A549 (cell line): ENCODE results near the gene FOS. TPM values are rescaled to one million over a fixed set of nuclear protein-coding genes. Genes with fewer than 3 reads are reported as not detected.
"Not testable (repeated sequence)": the region's sequence is repeated elsewhere in the genome, so short reads cannot be mapped to it uniquely, and the experiment has no call there.

ENCODE experiments used
- ATAC-seq, 2 experiments: fragments of 200-7000 bp in 1 of 2; fragments of >200 bp in 1 of 2; cut with Nextera tagmentation in 1 of 2; cut with Tn5 transposase in 1 of 2; 3 replicates each; pipeline versions ENCODE4 v1.8.0 to v1.9.1; 2018 to 2020; ENCODE audit warnings: mild to moderate bottlenecking in 1 of 2, moderate library complexity in 1 of 2
- CTCF ChIA-PET: fragments of 300-600 bp; sonication (Branson Sonifier 250); formaldehyde crosslinking; extraction: SDS; loops from one replicate; lab custom pipeline; 2021; ENCODE audit warnings: antibody characterized with exemption, inconsistent platforms; lab: Yijun Ruan, JAX
- POLR2A ChIA-PET: fragments of 350-600 bp; formaldehyde crosslinking; extraction: SDS; loops from one replicate; lab custom pipeline; 2021; ENCODE audit warnings: antibody characterized with exemption, inconsistent platforms; lab: Yijun Ruan, JAX
- DNase-seq, 2 experiments: peaks; one replicate each; pipeline versions ENCODE4 v3.0.0 to v3.0.0-alpha.2; 2011 to 2016; ENCODE audit warnings: low read depth in 1 of 2, low spot score in 1 of 2
- FAIRE-seq: peaks from 2 replicates; lab custom pipeline; 2011; peaks lifted over from hg19 to GRCh38; lab: Jason Lieb, UNC
- H3K27ac ChIP-seq, 2 experiments: fragments of >200 bp; sonication (Bioruptor Twin); formaldehyde crosslinking; 3 replicates each; pipeline ENCODE4 v1.5.1; 2016 to 2017
- H3K4me1 ChIP-seq: fragments of >200 bp; sonication (Bioruptor Twin); formaldehyde crosslinking; 3 replicates; pipeline ENCODE4 v1.6.1; 2016
- H3K4me2 ChIP-seq: fragments of >200 bp; sonication (Bioruptor Twin); formaldehyde crosslinking; 3 replicates; pipeline ENCODE4 v1.6.1; 2016
- H3K4me3 ChIP-seq: fragments of >200 bp; sonication (Bioruptor Twin); formaldehyde crosslinking; 3 replicates; pipeline ENCODE4 v1.5.1; 2016
- H3K9me3 ChIP-seq: fragments of >200 bp; sonication (Bioruptor Twin); formaldehyde crosslinking; 3 replicates; pipeline ENCODE4 v1.6.1; 2016
- CBX2 ChIP-seq: fragments of 200-600 bp; sonication (generic); IDR thresholded peaks from 2 replicates; pipeline ENCODE4 v1.6.1; 2016; ENCODE audit warnings: low read depth, mild to moderate bottlenecking, borderline replicate concordance
- CBX8 ChIP-seq: fragments of 200-600 bp; sonication (generic); IDR thresholded peaks from 2 replicates; pipeline ENCODE4 v1.6.1; 2016
- EHF ChIP-seq: fragments of 250-450 bp; sonication (Bioruptor Pico); IDR thresholded peaks from 2 replicates; pipeline ENCODE4 v1.5.0; 2020; ENCODE audit warnings: mild to moderate bottlenecking
- EHMT2 ChIP-seq: fragments of 200-600 bp; sonication (generic); IDR thresholded peaks from 2 replicates; pipeline ENCODE4 v1.6.1; 2016; ENCODE audit warnings: antibody characterized with exemption, low read depth, mild to moderate bottlenecking, moderate library complexity
- FOSB ChIP-seq: fragments of 250-450 bp; sonication (Bioruptor Pico); IDR thresholded peaks from 2 replicates; pipeline ENCODE4 v1.5.0; 2020; ENCODE audit warnings: mild to moderate bottlenecking, moderate library complexity
- HMGXB4 ChIP-seq: fragments of 250-450 bp; sonication (Bioruptor Pico); IDR thresholded peaks from 2 replicates; pipeline ENCODE4 v1.5.0; 2021; ENCODE audit warnings: mild to moderate bottlenecking, moderate library complexity, borderline replicate concordance
- HOXA7 ChIP-seq: fragments of 250-450 bp; sonication (Bioruptor Pico); IDR thresholded peaks from 2 replicates; pipeline ENCODE4 v1.5.0; 2020; ENCODE audit warnings: mild to moderate bottlenecking, moderate library complexity
- HOXB5 ChIP-seq: fragments of 250-450 bp; sonication (Bioruptor Pico); IDR thresholded peaks from 2 replicates; pipeline ENCODE4 v1.5.0; 2020; ENCODE audit warnings: mild to moderate bottlenecking, moderate library complexity
- KDM1A ChIP-seq: fragments of 200-600 bp; sonication (generic); IDR thresholded peaks from 2 replicates; pipeline ENCODE4 v1.6.1; 2016; ENCODE audit warnings: low read depth, mild to moderate bottlenecking
- MAZ ChIP-seq: fragments of 150-350 bp; IDR thresholded peaks from 2 replicates; pipeline ENCODE4 v1.6.1; 2014; ENCODE audit warnings: antibody characterized with exemption, low read depth, low read length, borderline replicate concordance
- NPAS2 ChIP-seq: fragments of 250-450 bp; sonication (Bioruptor Pico); IDR thresholded peaks from 2 replicates; pipeline ENCODE4 v1.8.0; 2022; ENCODE audit warnings: mild to moderate bottlenecking, moderate library complexity, borderline replicate concordance
- NR3C1 ChIP-seq: fragments of >200 bp; sonication (Bioruptor Twin); formaldehyde crosslinking; IDR thresholded peaks from 3 replicates; pipeline ENCODE4 v1.6.1; 2017
- POLR2A ChIP-seq: IDR thresholded peaks from 2 replicates; pipeline ENCODE4 v1.6.1; 2012; ENCODE audit warnings: mild to moderate bottlenecking, low read length
- RCOR1 ChIP-seq: fragments of 150-350 bp; IDR thresholded peaks from 2 replicates; pipeline ENCODE4 v1.6.1; 2014; ENCODE audit warnings: antibody characterized with exemption, low read length, low read depth
- SREBF2 ChIP-seq: fragments of 450-650 bp; IDR thresholded peaks from 2 replicates; pipeline ENCODE4 v1.6.1; 2014; ENCODE audit warnings: mild to moderate bottlenecking, moderate library complexity
- ZSCAN20 ChIP-seq: fragments of 250-450 bp; sonication (Bioruptor Pico); IDR thresholded peaks from 2 replicates; pipeline ENCODE4 v1.8.0; 2022; ENCODE audit warnings: mild to moderate bottlenecking, moderate library complexity
- WGBS: methylation state at CpG from one replicate; pipeline ENCODE4 v1.1.6; 2017; ENCODE audit errors: missing lambda C conversion rate; 5-methylcytosine and 5-hydroxymethylcytosine counted together
- polyA plus RNA-seq, 4 experiments: library from polyadenylated mRNA; depleted of rRNA in 3 of 4; stranded (reverse); fragments of >200 nt; fragmentation: RNase III in 1 of 4; extraction: RNeasy Plus Mini Kit Qiagen cat#74134 plus additional on column Dnase treatment in 1 of 4; gene quantifications; 2 replicates in 3 of 4; 3 replicates in 1 of 4; pipeline ENCODE4 v1.2.3, GENCODE V29; 2011 to 2017
- TF ChIP-seq, protein P1 (sequence below): fragments of 200-600 bp; sonication (generic); IDR thresholded peaks from 2 replicates; pipeline ENCODE4 v1.6.1; 2016; ENCODE audit warnings: antibody characterized with exemption, mild to moderate bottlenecking, moderate library complexity
- TF ChIP-seq, protein P2 (sequence below): fragments of 450-650 bp; IDR thresholded peaks from 2 replicates; pipeline ENCODE4 v1.6.1; 2014; ENCODE audit warnings: antibody characterized with exemption

FOS gene
- polyA plus RNA-seq, 2 of the 4 experiments (the other 2 are of a cell fraction): 4.2 to 256 TPM

DNA sequence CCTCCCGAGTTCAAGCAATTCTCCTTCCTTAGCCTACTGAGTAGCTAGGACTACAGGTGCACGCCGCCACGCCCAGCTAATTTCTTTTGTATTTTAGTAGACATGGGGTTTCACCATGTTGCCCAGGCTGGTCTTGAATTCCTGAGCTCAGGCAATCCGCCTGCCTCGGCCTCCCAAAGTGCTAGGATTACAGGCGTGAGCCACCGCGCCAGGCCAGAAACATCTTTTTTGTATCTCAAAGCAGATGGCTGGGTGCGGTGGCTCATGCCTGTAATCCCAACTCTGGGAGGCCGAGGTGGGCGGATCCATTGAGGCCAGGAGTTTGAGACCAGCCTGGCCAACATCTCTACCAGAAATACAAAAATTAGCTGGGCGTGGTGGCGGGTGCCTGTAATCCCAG is 30.9 kb downstream of the FOS start:
- H3K4me2 ChIP-seq, FAIRE-seq, DNase-seq, H3K4me3 ChIP-seq, H3K9me3 ChIP-seq, ATAC-seq, POLR2A ChIA-PET: not testable (repeated sequence)
- CTCF ChIA-PET: interaction anchor here (1.1 to 16.8 kb wide), 18 partner anchors 10 to 345 kb away, joined by 3 to 216 read pairs (median 14); no protein-coding TSS in a partner anchor
- H3K4me1 ChIP-seq: peaks cover 29% of the 10 kb centered on the region
- WGBS: 90% methylated on average over 14 of the region's 14 CpGs
- peak overlapping the region in 1 of 2 experiments; percentile 58; a peak in 3 of 6 replicates for H3K27ac ChIP-seq

GRCh38 chr14:75310295-75311111 is 31.9 kb downstream of the FOS start:
- Histone ChIP-seq H3K9me3 (no peaks in the 10 kb centered on the region), H3K4me3 (no peak overlapping the region), H3K4me2 (peak overlapping the region; percentile 61), H3K4me1 (peaks cover 29% of the 10 kb centered on the region), H3K27ac (peak overlapping the region; percentile 55 to 58)
- TF ChIP-seq POLR2A (no peak), FOSB (CRISPR knock-in tag) (no peak), HMGXB4 (CRISPR knock-in tag) (no peak), CBX2 (no peak), SREBF2 (no peak), EHMT2 (no peak), MAZ (no peak), HOXB5 (CRISPR knock-in tag) (no peak), CBX8 (no peak), HOXA7 (CRISPR knock-in tag) (no peak), KDM1A (no peak), NR3C1 (no peak), RCOR1 (no peak), EHF (no peak), NPAS2 (CRISPR knock-in tag) (no peak), ZSCAN20 (CRISPR knock-in tag) (no peak)
- TF ChIP-seq, protein P1, sequence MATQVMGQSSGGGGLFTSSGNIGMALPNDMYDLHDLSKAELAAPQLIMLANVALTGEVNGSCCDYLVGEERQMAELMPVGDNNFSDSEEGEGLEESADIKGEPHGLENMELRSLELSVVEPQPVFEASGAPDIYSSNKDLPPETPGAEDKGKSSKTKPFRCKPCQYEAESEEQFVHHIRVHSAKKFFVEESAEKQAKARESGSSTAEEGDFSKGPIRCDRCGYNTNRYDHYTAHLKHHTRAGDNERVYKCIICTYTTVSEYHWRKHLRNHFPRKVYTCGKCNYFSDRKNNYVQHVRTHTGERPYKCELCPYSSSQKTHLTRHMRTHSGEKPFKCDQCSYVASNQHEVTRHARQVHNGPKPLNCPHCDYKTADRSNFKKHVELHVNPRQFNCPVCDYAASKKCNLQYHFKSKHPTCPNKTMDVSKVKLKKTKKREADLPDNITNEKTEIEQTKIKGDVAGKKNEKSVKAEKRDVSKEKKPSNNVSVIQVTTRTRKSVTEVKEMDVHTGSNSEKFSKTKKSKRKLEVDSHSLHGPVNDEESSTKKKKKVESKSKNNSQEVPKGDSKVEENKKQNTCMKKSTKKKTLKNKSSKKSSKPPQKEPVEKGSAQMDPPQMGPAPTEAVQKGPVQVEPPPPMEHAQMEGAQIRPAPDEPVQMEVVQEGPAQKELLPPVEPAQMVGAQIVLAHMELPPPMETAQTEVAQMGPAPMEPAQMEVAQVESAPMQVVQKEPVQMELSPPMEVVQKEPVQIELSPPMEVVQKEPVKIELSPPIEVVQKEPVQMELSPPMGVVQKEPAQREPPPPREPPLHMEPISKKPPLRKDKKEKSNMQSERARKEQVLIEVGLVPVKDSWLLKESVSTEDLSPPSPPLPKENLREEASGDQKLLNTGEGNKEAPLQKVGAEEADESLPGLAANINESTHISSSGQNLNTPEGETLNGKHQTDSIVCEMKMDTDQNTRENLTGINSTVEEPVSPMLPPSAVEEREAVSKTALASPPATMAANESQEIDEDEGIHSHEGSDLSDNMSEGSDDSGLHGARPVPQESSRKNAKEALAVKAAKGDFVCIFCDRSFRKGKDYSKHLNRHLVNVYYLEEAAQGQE: no peak
- TF ChIP-seq, protein P2, sequence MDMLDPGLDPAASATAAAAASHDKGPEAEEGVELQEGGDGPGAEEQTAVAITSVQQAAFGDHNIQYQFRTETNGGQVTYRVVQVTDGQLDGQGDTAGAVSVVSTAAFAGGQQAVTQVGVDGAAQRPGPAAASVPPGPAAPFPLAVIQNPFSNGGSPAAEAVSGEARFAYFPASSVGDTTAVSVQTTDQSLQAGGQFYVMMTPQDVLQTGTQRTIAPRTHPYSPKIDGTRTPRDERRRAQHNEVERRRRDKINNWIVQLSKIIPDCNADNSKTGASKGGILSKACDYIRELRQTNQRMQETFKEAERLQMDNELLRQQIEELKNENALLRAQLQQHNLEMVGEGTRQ: no peak
- ChIA-PET POLR2A (no interaction called here), CTCF (interaction anchor here (0.6 to 16.8 kb wide), 11 partner anchors 9 to 251 kb away, joined by 3 to 216 read pairs (median 18); no protein-coding TSS in a partner anchor)
- no peak for FAIRE-seq
- DNase-seq: peak; percentile 46 to 80
- WGBS: 42% methylated on average over 13 of the region's 13 CpGs
- ATAC-seq: peak; percentile 45 to 65; a peak in 5 of 6 replicates
